KOPT-K1 (cell line): ENCODE data around the gene C8B.

Experiments
- H3K27ac ChIP-seq: fragments of 200-600 bp; sonication (generic); 2 replicates; pipeline ENCODE4 v1.5.1; 2016; ENCODE audit warnings: antibody characterized with exemption, mild to moderate bottlenecking, low read depth, low read length; ENCODE audit not compliant: poor library complexity, severe bottlenecking
- H3K36me3 ChIP-seq: fragments of 200-600 bp; sonication (generic); 2 replicates; pipeline ENCODE4 v1.5.1; 2017; ENCODE audit warnings: antibody characterized with exemption, mild to moderate bottlenecking, low read length, moderate library complexity; ENCODE audit not compliant: insufficient read depth
- H3K9me3 ChIP-seq: fragments of 200-600 bp; sonication (generic); 2 replicates; pipeline ENCODE4 v1.5.1; 2017; ENCODE audit warnings: antibody characterized with exemption, low read length, mild to moderate bottlenecking; ENCODE audit not compliant: insufficient read depth, poor library complexity, severe bottlenecking

C8B gene

GRCh38 chr1:56905667-56906066, 60.1 kb downstream of the C8B start:
- no peaks in the 10 kb centered on the region for H3K9me3 ChIP-seq
- no peaks in the 10 kb centered on the region for H3K36me3 ChIP-seq
- H3K27ac ChIP-seq, result no peak overlapping the region

GRCh38 chr1:56904663-56905397, 61.0 kb downstream of the C8B start:
- H3K27ac ChIP-seq, result no peak overlapping the region

GRCh38 chr1:56903778-56904177, 62.0 kb downstream of the C8B start:
- Histone ChIP-seq H3K36me3 (no peaks in the 10 kb centered on the region), H3K9me3 (no peaks in the 10 kb centered on the region)

More at GRCh38 chr1:56904663-56905397, 61.0 kb downstream of the C8B start:
- Histone ChIP-seq H3K9me3 (no peaks in the 10 kb centered on the region), H3K36me3 (no peaks in the 10 kb centered on the region)

DNA sequence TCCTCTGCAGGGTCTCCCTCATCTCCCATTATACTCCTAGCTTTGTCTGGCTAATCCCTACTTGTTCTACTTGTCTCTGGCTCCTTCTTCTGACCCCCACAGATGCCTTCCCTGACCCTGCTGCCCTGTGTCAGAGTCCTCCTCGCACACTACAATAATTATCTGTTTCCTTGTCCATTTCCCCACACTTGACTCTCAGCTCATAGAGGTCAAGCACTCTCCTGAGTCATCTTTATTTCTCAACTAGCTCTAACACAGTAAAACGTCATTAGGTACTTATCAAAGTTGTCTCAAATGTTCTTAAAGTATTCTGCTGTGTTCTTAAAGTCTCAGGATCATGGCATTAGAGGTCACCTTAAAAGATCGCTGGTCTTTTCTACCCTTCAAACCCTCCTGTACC, 64.1 kb downstream of the C8B start:
- Histone ChIP-seq H3K36me3 (no peaks in the 10 kb centered on the region), H3K9me3 (no peaks in the 10 kb centered on the region), H3K27ac (no peak overlapping the region)

More at GRCh38 chr1:56903778-56904177, 62.0 kb downstream of the C8B start:
- no peak overlapping the region for H3K27ac ChIP-seq

- H3K36me3 ChIP-seq, result no peaks in the 10 kb centered on the region
- no peaks in the 10 kb centered on the region for H3K9me3 ChIP-seq
- no peak overlapping the region for H3K27ac ChIP-seq
These were observed 66.9 kb downstream of the C8B start for GRCh38 chr1:56898879-56899278.

DNA sequence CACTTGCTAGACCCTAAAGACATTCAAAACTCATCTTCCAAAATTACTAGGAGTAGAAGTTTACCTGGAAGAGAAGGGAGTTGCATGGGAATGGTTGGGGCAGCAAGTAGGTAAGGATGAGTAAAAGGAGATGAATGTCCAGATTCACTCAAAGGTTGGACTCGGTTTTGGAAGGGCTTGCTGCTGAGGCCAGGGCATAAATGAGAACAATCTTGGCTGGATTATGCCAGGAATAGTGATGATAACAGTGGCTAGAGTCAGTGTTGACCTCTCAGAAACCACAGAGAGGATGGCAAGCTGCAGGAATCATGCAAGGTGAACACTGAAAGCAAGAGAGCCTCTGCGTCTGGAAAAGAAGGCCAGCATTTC, 67.8 kb downstream of the C8B start:
- no peaks in the 10 kb centered on the region for H3K9me3 ChIP-seq
- H3K27ac ChIP-seq, result no peak overlapping the region
- H3K36me3 ChIP-seq, result no peaks in the 10 kb centered on the region

DNA sequence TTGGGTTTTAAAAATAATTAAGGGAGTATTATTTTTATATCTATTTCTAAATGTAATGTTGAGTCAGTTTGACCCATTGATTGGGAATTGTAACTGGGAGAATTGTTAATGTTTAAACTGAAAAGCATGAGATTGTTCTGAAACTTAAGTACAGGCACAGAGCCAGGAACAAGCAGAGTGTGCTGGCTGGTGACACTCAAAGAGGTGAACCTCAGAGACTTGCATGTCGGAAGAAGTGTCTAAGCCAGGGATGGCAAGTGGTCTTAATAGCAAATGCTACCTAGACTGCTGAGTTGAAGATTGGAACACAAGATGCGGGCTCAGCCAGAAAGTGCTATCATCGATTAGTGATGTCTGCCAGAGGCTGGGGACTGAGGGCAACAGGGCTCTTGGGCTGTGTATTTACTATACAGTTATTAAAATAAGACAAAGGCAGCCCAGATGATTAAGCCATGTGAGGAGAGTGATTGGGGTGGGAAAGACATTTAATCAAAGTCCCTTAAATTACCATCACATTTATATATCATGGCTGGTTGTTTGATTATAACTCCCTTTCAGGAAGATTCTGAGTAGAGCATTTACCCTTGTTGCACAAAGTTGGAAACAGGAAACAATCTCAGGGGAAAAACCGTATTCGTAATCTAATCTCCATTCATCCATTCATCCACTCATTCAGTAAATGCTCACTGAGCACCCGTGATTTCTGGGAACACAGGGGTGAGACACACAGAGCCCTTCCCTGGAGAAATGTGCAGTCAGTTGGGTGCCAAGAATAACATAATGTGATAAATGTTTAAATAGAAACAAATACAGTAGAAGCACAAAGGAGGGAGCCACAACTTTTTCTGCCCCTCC, 68.4 kb downstream of the C8B start:
- Histone ChIP-seq H3K27ac (no peak overlapping the region), H3K9me3 (no peaks in the 10 kb centered on the region), H3K36me3 (no peaks in the 10 kb centered on the region)

GRCh38 chr1:56894014-56894413, 71.8 kb downstream of the C8B start:
- no peak overlapping the region for H3K27ac ChIP-seq
- H3K9me3 ChIP-seq, result no peaks in the 10 kb centered on the region
- H3K36me3 ChIP-seq, result no peaks in the 10 kb centered on the region

DNA sequence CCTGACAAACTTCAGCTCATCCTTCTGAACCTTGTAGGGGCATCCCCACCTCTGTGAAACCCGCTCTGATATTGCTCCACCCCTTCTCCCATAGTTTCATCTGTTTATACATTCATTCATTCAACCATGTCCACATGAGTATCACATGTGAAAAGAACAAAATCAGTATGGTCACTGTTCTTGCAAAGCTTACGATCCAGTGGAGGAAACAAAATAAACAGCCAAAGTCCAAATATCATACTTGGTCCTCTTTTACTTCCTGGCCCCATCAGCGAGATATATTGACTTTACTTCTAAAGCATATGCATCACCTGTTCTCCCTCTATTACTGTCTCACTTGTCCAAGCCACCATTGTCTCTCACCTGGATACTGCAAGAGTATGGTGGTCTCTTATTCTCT, 75.6 kb downstream of the C8B start:
- Histone ChIP-seq H3K27ac (no peak overlapping the region), H3K9me3 (no peaks in the 10 kb centered on the region), H3K36me3 (no peaks in the 10 kb centered on the region)

- H3K36me3 ChIP-seq, result no peaks in the 10 kb centered on the region
- no peaks in the 10 kb centered on the region for H3K9me3 ChIP-seq
- no peak overlapping the region for H3K27ac ChIP-seq
These were observed 84.4 kb downstream of the C8B start for GRCh38 chr1:56881417-56881816.

GRCh38 chr1:56880774-56881173, 85.0 kb downstream of the C8B start:
- Histone ChIP-seq H3K36me3 (no peaks in the 10 kb centered on the region), H3K27ac (no peak overlapping the region), H3K9me3 (no peaks in the 10 kb centered on the region)
